HG03565 (cell line): ENCODE data around the gene TENM3.
"Not testable (repeated sequence)": the region's sequence is repeated elsewhere in the genome, so short reads cannot be mapped to it uniquely, and the experiment has no call there.

Experiments
- ATAC-seq: cut with Tn5 transposase; IDR thresholded peaks from one replicate; pipeline ENCODE4 v1.9.1; 2021; ENCODE audit warnings: mild to moderate bottlenecking, moderate library complexity; ENCODE audit not compliant: unreplicated experiment

The TENM3 gene

GRCh38 chr4:182243204-182243603, at the start of gene TENM3:
Gene TENM3, plus strand, starts transcription at chr4:182243402. Its CDS starts 80,619 bp downstream, at chr4:182324021.
- ATAC-seq, result not testable (repeated sequence)

DNA sequence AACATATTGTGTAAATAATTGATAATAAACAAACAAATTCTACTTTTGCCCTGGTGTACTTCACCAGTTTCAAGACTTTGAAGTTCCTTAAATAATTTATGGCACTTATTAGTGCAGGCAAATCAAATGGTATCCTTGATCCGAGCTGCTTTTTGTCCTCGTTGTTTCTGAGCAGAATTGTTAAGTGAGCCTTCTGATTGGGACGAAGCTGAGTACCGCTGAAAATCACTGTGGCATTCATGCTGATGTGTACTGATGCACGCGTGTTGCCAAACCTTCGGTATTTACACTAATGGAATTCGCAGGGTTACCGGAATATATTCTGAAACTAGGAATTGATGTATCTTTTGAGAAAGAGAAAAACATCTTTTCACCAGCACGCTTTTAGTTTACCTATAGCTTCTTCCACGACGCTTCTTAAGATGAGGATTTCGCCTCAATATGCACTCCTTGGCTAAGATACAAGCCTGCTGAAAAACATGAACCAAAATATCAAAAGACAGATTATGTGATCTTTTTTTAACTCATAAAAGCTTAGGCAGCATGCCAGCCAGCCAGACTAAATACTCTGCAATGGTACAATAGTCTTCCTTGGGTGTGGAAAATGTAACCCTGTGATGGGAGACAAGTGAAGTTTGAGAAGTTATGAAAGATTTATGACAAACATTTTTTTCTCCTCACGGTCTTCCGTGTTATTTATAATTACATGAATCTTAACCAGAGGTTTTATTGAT, 48.9 kb upstream of the TENM3 start:
- no peak for ATAC-seq

- no peak for ATAC-seq
These were observed 45.6 kb upstream of the TENM3 start for GRCh38 chr4:182197611-182198010.

DNA sequence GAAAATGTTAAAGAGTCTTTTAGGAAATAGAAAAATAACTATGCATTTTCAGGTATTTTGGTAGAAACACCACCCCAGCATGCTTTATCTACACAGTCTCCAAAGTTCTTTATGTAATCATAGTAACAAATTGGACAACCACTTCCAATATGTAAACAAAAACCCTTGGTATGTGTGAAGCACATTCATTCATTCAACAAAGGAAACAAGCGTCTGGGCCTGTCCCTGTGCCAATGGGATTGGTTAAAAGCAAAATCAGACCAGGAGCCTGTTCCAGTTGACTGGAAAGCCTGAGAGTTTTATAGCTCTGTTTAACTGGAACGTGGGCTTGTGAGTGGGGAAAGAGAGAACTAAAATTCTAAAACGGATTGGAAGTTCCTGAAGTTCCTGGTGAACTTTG, 41.3 kb upstream of the TENM3 start:
- no peak for ATAC-seq

DNA sequence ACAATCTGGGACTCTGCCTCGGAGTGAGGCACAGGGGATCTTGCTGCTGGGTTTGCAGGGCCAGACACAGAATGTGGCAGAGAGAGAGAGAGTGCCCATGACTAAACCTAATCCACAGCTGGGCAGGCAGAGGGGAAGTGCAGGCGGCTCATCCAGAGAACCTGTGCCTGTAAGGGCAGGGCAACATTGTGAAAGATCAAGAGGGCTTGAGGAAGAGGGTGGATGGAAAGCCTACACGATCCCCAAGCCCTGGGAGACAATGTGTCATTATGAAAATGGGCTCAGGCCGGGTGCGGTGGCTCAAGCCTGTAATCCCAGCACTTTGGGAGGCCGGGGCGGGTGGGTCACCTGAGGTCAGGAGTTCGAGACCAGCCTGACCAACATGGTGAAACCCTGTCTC, 40.6 kb upstream of the TENM3 start:
- no peak for ATAC-seq

DNA sequence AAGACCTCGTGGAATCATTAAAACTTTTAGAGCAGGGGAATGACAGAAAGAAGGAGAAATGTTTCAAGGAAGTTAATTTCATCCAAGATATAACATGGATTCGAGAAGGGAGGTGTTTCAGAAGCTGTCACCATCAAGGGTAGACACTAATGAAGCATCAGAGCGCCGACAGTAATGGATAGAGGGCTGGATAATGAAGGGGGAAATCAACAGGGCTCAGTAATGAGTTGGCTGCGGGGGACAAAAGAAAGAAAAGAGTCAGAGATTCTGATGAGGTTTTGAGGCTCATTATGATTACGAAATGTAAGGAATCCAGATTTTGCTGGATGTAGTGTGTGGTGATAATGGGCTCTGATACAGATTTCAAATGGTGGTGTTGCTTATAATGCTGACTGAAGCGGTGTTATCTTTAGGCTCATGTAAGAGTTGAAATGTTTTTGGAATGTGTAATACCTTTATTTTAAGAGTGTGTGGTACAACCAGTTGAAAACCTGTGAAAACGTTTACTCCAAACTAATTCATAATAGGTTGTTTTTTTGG, 39.3 kb upstream of the TENM3 start:
- ATAC-seq, result no peak

- no peak for ATAC-seq
These were observed 37.9 kb upstream of the TENM3 start for GRCh38 chr4:182205306-182205705.

DNA sequence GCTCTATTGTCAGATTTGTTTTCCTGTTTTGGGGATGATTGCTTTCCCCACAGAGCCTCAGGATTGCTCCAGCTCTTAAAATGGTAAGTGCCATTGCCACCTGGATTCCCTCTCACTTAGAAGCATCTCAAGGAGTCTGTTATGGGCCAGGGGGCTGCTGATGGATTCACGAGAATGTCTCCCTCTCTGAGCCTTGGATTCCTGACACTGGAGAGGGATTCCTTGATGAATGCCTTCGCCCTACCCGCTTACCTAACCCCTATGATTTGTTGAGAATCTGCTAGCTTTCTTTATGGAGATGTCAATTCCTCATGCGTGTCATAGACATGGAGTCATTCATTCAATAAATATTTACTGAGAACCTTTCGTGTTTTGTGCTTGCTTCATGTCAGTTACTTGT, 36.9 kb upstream of the TENM3 start:
- no peak for ATAC-seq

GRCh38 chr4:182206916-182207315, 36.3 kb upstream of the TENM3 start:
- no peak for ATAC-seq

GRCh38 chr4:182207830-182208396, 35.3 kb upstream of the TENM3 start:
- ATAC-seq, result no peak

DNA sequence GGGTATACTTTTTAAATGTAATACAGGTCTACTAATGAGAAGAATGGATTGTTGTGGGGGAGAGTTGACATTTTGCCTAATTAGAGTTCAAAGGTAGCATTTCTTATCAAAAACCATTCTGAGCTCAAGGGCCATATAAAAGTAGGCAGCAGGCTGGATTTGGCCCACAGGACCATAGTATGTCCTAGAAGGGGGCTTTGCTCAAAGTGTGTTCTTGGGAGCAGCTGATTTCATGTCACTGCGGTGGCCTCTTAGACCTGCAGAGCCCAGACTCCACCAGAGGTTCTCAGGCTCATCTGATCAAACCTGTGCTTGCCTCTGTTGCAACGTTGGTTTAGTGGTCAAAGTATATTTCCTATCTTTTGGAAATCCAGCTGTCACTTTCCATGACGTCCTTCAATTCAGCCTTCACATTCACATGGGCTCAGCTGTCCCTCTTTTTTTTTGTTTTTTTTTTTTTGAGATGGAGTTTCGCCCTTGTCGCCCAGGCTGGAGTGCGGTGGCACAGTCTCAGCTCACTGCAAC, 34.6 kb upstream of the TENM3 start:
- no peak for ATAC-seq

- no peak for ATAC-seq
These were observed 30.9 kb upstream of the TENM3 start for GRCh38 chr4:182212211-182212761.

- ATAC-seq, result no peak
These were observed 30.2 kb upstream of the TENM3 start for GRCh38 chr4:182213004-182213403.

DNA sequence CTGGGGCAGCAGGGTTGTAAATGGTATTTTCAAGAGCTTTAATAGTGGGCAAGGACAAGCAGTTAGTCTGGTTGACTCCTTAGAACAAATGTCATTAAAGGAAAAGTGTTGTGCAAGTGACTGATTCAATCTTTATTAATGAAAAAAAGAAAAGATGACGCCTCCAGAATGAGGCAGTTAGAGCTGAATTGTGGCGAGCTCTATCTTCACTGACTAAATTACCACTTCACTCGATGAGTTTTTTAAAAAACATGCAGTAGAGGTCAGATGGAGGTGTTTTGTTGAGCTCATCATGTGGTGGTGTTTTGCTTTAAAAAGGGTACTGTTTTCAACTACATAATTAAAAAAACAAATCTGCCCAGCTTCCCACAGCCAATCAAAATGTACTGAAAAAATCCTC, 28.1 kb upstream of the TENM3 start:
- ATAC-seq, result no peak

GRCh38 chr4:182216005-182216404, 27.2 kb upstream of the TENM3 start:
- no peak for ATAC-seq

- ATAC-seq, result no peak
These were observed 23.7 kb upstream of the TENM3 start for GRCh38 chr4:182219411-182220056.

DNA sequence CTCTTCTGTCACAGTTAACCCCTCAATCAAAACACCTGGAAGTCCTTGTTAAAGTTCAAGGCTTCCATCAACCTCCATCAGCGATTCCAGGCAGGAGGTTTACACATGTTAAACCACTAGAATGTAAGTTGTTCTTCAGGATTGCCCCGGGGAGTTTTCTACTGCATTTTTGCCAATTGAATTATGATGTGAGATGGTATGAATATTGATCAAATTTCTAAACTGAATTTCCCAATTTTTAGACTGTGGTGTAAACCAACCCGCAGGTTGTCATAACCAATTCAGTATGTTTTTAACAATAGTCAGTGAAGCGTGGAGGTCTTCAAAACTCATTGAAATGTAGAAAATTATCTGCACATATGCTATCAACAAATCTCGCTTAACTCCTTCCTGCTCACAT, 21.2 kb upstream of the TENM3 start:
- ATAC-seq, result no peak

- ATAC-seq, result no peak
These were observed 20.4 kb upstream of the TENM3 start for GRCh38 chr4:182222766-182223165.

GRCh38 chr4:182223708-182224107, 19.5 kb upstream of the TENM3 start:
- no peak for ATAC-seq

GRCh38 chr4:182224192-182224850, 18.9 kb upstream of the TENM3 start:
- no peak for ATAC-seq

GRCh38 chr4:182225257-182225852, 17.8 kb upstream of the TENM3 start:
- no peak for ATAC-seq
